HG02798 (cell line): ENCODE results near the gene ITGA1.

Experiments used
- ATAC-seq: cut with Tn5 transposase; IDR thresholded peaks from one replicate; pipeline ENCODE4 v1.9.1; 2021; ENCODE audit warnings: mild to moderate bottlenecking; ENCODE audit not compliant: unreplicated experiment, poor library complexity

ITGA1 gene

GRCh38 chr5:52771343-52772039, 16.2 kb upstream of the ITGA1 start:
- peak; percentile 98 for ATAC-seq

GRCh38 chr5:52772668-52773067, 15.0 kb upstream of the ITGA1 start:
- ATAC-seq, result no peak

GRCh38 chr5:52773342-52773741, 14.4 kb upstream of the ITGA1 start:
- ATAC-seq, result no peak

GRCh38 chr5:52774005-52774410, 13.7 kb upstream of the ITGA1 start:
- ATAC-seq, result no peak

GRCh38 chr5:52776116-52776515, 11.6 kb upstream of the ITGA1 start:
- no peak for ATAC-seq

GRCh38 chr5:52777186-52777585, 10.5 kb upstream of the ITGA1 start:
- ATAC-seq, result no peak

GRCh38 chr5:52778781-52779180, 8.9 kb upstream of the ITGA1 start:
- no peak for ATAC-seq

GRCh38 chr5:52779213-52779612, 8.5 kb upstream of the ITGA1 start:
- ATAC-seq, result no peak

GRCh38 chr5:52783226-52783959, 4.3 kb upstream of the ITGA1 start:
- ATAC-seq, result no peak

GRCh38 chr5:52784737-52785136, 3.0 kb upstream of the ITGA1 start:
- ATAC-seq, result no peak

- ATAC-seq, result no peak
Observed at GRCh38 chr5:52786391-52786790, 1.3 kb upstream of the ITGA1 start.

GRCh38 chr5:52786949-52787599, 642 bp upstream of the ITGA1 start:
- peak; percentile 43 for ATAC-seq

GRCh38 chr5:52788505-52788821, 747 bp downstream of the ITGA1 start:
- ATAC-seq, result no peak

GRCh38 chr5:52789378-52789777, 1.7 kb downstream of the ITGA1 start:
- ATAC-seq, result no peak

GRCh38 chr5:52789851-52790250, 2.1 kb downstream of the ITGA1 start:
- ATAC-seq, result no peak

GRCh38 chr5:52791366-52791765, 3.6 kb downstream of the ITGA1 start:
- ATAC-seq, result no peak

GRCh38 chr5:52794519-52794918, 6.8 kb downstream of the ITGA1 start:
- ATAC-seq, result no peak

- no peak for ATAC-seq
Observed at GRCh38 chr5:52796031-52796430, 8.3 kb downstream of the ITGA1 start.

GRCh38 chr5:52796516-52797103, 8.9 kb downstream of the ITGA1 start:
- ATAC-seq, result no peak

GRCh38 chr5:52798938-52799337, 11.2 kb downstream of the ITGA1 start:
- ATAC-seq, result no peak

GRCh38 chr5:52799358-52799982, 11.8 kb downstream of the ITGA1 start:
- peak; percentile 27 for ATAC-seq
